GM18867 (cell line): Measurements from ENCODE around the gene RPS6KA3.
A peak's percentile ranks its signal among the peaks of the same experiment; 100 is the strongest.

ENCODE experiments used
- ATAC-seq: cut with Tn5 transposase; IDR thresholded peaks from one replicate; pipeline ENCODE4 v1.9.1; 2021; ENCODE audit warnings: mild to moderate bottlenecking, moderate library complexity; ENCODE audit not compliant: unreplicated experiment

The RPS6KA3 gene

DNA sequence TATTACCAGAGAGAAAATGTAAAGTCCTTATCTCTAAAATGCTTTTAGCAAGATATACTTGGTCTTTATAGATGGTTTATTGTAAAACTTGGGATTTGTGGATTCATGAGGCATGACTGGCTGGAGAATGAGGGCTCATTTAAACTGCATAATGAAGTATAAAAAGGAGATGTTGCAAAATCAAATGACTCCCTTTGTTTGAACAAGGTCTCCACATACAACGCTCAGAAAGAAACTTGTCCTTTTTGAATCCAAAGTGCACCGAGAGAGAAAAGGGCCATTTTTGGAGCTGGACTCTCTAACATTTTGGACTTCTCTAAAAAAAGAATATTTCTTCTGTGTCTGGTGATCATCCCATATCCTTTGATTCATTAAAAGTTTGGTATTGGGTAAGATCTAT is 117.4 kb downstream of the RPS6KA3 start:
- no peak for ATAC-seq

DNA sequence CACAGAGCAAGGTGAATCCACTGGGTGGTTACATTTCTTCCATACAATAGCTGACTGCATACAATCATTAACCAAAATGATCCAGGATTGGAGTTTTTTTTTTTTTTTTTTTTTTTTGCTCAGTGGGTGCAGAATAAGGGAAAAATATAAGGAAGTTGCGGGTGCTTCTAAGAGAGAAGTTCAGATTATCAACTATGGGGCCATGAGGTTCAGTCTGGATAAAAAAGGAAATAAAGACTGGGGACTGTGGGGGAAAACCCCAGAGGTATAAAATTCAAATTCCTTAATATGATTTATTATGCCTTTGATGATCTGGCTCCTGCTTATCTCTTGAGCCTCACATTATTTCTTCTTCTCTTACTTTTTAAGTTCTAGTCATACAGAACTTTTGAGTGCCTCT is 119.1 kb downstream of the RPS6KA3 start:
- ATAC-seq: no peak

DNA sequence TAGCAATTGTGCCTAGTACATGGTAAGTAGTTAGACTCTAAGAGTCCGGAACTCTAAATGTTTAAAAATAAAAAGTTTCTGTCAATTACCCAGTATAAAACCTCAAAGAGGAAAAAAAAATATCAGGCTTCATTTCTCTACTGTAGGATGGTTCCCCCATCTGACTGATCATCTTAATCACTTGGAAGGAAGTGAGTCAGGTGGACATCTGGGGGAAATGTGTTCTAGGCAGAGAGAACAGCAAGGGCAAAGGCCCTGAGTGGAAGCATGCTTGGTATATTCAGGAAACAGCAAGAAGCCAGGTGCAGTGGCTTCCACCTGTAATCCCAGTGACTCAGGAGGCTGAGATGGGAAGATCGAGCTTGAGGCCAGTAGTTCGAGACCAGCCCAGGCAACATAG is 122.2 kb downstream of the RPS6KA3 start:
- ATAC-seq: no peak

DNA sequence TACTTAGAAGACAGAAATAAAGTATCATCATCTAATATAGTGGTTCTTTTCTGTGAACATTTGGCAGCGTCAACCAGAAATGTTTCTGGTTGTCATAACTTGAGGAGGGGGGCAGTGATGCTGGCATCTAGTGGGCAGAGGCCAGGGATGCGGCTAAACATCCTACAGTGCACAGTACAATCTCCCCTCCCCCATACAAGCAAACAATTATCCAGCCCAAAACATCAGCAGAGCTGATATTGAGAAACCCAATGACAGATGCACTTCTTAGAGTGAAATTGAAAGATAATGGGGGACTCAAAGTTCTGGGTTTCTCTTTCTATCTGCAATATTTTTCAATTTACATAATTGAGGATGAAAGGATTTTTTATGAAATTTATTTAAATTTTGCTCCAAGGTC is 123.1 kb downstream of the RPS6KA3 start:
- ATAC-seq: no peak

DNA sequence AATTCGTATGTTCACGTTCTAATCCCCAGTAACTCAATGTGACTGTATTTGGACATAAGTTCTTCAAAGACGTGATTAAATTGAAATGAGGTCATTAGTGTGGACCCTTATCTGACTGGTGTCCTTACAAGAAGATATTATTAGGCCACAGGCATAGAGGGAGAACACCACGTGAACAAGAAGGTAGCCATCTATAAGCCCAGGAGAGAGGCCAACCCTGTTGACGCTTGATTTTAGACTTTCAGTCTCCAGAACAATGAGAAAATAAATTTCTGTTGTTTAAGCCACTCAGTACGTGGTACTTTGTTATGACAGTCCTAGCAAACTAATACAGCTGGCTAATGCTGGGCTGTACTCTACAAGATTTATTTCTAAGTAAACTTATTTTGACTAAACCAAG is 123.6 kb downstream of the RPS6KA3 start:
- no peak for ATAC-seq

DNA sequence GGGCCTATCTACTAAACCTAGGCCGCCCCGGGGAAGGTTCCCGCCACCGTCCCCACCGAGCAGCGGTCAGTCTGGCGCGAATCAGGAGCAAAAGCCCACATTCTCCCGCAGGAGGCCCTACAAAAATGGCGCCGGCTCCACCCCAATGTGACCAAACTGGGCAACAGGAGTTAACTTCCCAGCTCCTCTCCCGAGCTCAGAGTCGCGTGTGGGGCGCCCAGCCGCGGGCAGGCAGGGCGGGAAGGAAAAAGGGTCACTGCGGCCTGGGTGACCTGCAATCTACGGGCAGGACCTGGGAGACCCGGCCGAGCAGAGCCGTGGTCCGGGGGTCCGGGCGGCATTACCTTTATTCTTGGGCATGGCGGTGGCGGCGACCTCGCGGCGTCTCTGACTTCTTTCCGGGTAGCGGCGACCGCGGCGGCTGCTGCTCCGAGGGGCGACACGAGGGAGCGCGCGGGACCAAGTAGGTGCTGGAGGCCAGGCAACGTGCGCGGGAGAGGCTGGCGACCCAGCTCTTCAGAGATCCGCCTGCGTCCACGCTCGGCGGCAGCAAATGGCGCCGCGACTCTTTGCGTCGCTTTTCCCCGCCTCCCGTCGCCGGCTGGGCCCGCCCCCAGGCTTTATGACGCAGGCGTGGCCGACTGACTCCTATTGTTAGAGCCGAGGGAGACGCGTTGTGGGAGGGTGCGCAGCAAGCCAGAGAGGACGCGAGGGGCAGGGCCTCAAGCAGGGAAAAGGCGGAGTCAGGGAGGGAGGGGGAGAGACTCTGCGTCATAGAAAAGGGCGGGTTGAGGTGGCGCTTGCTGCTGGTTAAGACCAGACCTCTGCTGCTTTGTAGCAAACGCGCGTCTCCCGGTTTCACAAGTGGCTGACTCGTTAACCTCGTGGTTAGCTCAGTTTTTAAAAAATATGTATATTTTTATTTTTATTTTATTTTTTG is 125.2 kb downstream of the RPS6KA3 start, which contains the start of gene EIF1AX:
EIF1AX (minus strand) TSS at position 558 of the 940 bp plus-strand sequence; CDS start at position 360, 198 bp downstream.
- peak; percentile 99 for ATAC-seq

DNA sequence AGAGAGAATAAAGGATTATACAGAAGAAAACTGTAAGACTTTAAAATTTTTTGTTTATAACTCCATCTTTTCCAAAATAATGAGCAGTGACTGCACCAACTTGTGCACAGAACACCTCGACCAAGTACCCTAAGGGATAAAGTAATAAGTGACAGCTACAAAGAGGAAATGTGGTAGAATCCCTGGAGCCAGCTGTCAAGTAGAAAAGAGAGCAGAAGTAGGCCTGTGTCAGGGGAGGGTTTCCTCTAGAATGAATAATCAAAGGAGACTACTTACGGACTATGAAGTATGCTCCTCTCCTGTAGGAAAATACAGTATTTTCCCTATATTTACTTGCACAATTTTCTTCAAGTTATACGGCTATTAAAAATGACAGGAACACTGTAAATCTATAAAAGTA is 126.3 kb downstream of the RPS6KA3 start:
- ATAC-seq: no peak

DNA sequence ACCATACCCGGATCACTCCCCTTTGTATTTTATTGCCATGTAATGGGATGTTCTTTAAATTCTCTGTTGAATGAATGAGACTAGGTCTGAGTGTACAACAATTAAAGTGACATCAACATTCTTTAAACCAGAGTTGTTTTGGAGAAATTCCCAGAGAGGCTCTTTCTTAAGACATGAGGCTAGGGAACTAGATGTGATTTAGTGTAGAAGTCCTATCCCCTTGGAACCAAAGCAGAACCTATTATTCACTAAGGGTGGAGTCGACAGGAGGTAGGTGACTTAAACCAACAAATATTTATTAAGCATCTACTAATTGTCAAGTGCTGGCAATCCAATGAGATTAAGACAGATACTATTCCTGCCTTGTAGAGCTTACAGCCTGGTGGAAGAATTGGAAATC is 126.7 kb downstream of the RPS6KA3 start:
- ATAC-seq: no peak

DNA sequence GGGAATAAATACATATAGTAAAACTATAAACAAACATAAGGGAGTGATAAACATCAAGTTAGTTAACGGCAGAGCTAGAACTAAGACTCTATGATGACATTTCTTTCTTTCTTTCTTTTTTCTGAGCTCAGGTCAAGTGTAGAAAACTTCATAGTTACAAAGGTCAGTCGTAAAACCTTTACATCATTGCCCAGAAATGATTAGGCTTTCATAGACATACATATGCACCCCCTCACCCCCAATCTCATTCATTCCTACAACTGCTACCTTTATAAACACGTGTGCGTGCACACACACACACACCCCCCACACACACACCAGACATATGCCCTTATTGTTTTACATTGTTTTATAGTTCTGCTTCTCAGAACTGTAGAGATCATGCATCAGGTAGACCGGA is 130.8 kb downstream of the RPS6KA3 start:
- ATAC-seq: no peak

DNA sequence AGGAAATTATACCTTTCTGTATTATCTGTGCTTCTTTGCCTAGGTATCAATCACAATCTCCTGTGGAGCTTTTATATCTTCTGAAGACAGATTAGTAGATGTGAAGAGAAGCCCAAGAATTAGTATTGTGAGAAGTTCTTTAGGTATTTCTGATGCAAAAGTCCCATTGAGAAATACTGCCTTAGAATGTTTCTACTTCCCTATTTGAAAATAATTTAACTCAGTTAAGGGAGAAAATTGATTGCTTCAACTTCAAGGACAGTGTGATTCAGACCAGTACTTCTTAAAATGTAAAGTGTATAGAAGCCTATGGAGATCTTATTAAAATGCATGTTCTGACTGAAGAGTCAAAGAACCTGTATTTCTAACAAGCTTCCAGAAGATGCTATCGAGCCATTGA is 134.0 kb downstream of the RPS6KA3 start:
- ATAC-seq: no peak

DNA sequence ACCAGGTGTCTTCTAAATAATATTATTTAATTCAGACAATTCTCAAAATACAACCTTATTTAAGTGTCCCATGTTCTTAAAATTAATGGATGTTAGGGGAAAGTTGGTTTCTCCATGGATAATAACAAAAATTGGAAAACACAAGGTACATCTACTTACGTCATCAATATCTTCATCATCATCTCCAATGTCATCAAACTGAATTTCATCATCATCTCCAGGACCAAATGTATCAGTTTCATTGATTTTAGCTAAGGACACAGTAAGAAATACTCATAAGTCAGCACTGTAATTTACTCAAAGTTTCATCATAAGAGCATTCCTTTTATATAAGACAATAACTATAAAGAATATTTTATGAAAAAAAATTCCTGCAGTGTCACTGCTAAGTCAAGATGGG is 136.4 kb downstream of the RPS6KA3 start:
- ATAC-seq: no peak

DNA sequence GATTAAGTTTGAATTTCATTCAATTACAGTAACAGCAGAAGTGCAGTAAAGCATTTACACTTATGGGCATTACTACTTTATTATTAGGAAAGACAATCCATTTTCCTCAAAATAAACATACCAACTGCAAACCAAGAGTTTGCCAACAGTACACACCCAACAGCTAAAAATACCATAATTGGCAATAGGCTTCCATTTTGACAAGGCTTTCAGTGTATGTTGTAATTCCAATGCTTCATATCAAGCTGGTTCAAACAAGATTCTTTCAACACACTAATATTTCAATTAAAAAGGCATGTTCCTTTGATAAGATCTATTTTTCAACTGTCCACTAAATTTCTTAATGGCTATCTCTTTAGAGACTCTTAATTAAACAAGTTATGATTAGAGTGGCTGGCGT is 137.2 kb downstream of the RPS6KA3 start:
- no peak for ATAC-seq

DNA sequence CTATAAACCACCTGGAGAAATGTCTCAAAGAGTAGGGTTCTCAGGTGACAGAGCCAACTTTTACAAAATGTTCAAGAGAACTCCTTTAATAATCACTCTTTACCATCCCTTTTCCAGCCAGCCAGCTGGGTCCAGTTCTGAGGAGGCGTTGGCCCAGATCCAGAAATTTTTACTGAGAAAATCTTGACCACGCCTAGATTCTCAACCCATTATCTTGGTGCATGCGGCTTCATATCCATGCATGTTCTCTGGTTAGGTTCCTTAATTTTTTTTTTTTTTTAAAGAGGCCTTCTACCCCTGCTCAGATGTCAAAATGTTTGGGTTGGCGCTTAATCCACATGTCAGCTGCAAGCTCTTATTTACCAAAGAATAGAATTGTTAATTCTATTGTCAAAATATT is 138.0 kb downstream of the RPS6KA3 start:
- ATAC-seq: no peak

DNA sequence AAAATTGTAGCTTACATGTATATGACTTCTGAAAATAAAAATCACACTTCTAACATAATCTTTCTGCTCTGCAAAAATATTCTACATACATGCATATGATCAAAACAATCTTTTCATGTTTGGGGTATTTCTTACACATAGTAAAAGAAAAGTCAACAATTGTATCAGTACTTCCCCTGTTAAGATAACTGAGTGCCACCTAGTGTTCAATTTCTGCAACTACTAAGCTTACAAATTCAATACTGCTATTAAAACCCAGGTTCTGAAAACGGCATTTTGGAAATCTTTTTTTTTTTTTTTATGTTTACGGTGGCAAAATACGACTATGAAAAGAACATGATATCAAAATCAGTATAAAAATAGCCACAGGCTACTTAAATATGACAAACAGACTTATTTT is 139.3 kb downstream of the RPS6KA3 start:
- ATAC-seq: peak; percentile 58

DNA sequence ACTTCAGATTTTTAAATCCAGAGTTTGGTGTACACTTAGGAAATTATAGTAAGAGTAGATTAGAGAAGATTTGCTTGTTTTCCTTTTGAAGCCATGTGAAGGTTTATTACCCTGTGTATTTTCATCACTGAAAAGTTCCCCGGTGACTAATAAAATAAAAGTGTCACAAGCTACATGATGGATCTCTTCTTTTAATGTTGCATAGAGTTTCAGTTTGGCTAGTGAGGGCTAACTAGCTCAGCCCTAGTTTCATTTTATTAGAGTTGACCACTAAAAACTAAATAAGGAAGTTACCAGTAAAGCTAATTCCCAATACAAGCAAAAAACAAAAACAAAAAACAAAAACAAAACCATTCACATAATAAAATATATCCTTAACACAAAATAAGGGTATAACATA is 139.9 kb downstream of the RPS6KA3 start:
- ATAC-seq: peak; percentile 77

DNA sequence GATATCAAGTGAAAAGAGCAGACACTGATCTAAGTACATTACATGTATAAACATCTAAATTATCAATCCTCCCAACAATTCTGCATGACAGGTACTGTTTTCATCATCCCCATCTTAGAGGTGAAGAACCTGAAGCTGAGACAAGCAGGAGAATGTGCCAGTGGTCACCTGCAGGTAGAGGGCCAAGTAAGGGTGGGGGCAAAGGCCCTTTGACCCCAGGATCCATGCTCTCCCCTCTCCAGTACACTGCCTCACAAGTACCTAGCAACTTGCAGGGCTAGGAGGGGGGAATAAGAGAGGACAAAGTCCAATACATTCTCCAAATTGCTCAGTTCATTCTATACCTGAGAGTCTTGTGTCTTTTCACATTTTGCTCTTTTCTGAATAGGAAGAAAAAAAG is 141.7 kb downstream of the RPS6KA3 start:
- ATAC-seq: no peak

DNA sequence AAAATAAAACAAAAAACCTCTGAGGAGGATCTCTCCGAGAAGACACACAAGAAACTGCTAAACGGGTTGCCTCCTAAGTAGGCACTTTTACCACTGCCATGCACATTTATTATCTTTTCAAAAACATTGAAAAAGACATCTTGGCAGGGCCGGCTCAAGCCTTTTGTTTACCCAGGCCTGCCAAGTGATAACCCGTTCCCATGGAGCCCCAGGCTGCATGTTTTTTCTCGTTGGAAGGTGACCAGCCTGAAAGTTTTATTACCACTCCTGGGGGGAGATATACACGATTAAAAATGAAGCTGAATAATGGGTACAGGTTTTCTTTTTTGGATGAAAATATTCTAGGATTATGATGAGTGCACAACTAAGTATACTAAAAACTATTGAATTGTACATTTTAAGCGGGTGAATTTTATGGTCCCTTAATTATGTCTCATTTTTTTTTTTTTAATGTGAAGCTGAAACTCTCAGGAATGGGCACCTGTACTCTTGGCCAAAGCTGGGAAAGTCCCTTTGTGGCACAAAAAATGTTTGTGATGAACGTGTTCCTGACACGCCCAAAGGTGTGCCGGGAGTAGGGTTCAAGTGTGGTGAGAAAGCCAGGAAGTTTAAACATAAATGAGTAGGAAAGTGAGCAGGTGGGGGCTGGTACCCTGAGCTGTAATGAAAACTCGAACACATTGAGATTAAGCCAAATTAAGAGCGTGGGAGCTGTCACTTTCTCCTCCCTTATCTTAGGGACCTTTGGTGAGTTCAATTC is 148.5 kb downstream of the RPS6KA3 start:
- no peak for ATAC-seq

DNA sequence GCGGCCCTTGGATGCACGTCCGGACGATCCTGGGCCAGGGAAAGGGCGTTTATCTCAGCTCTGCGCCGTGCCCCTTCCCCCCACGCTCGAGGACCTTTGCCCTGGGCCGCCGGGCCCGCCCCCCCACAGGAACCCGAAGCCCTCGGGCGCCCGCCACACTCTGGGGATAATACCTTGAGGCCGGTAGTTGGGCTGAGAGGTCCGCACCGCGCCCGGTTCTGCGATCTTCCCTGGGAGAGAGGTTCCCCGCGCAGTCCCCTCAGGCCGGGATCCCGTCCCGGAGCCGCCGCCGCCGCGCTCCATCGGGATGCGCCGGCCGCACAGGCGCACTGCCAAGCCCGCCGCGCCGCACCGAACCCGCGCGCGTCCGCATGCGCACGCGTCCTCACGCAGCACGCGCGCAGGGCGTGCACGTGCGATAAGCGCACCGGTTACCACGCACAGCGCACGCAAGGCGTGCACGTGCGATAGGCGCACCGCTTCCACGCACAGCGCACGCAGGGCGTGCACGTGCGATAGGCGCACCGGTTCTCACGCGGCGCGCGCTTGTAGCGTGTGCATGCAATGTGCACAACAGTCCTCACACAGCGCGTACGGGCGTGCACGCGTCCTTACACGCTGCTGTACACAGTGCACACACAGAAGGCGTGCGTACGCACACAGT is 150.0 kb downstream of the RPS6KA3 start, which contains the start of gene MAP7D2:
MAP7D2 (minus strand) TSS at position 331 of the 664 bp plus-strand sequence; CDS start at position 303, 28 bp downstream.
- no peak for ATAC-seq

DNA sequence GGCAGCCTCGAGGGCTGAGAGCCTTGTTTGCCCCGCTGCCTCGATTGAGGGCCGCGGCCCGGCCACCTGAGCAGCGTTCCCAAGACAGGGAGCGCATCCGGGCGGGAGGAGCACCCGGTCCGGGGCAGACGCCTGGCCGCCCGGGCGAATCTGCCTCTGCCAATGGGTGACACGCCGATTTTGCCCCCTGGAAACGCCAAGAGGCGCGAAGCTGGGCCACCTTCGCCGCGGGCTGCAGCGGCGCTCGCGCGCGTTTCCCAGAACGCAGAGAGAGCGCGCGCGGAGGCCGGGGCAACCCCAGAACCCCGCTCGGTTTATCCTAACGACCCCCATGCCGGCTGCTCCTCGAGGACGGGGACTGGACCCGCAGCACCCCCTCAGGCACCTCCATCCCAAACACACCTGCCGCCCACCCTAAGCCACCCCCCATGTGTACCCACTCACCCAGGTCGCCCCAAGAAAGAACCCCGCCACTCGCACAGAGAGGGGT is 150.6 kb downstream of the RPS6KA3 start:
- ATAC-seq: no peak

DNA sequence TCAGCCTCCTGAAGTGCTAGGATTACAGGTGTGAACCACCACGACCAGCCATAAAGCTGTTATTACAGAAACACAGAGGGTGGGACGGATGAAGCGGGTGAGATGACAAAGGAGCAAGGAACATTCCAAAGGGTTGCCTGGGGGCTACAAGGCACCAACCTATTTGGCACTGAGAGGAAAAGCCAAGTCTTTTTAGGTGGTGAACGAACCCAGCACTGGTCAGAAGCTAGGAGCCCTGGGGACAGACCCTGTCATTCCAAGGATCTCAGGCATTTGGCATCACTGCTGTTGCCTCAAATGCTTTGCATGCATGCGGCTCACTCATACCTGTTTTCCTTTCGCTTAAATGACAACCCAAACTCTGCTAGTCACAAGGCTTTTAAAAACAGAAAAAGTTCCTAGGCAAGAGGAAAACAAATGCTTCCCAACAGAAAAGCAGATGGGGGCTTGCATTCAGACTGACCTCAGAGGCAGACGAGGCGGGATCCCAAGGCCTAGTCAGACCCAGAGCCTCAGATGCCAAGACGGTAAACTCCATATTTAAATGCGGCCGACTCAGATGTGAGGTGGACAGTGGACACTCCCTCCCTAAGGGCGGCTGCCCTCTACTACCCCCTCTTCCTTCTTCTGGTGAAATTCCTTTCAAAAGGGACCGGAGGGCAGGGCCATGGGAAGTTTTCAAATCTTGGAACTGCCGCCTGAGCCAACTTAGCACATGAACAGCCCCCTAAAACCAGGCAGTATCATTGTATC is 154.5 kb downstream of the RPS6KA3 start:
- no peak for ATAC-seq
